Calu3 (cell line): ENCODE data around the gene NDUFS5. TPM values are rescaled to one million over a fixed set of nuclear protein-coding genes. Genes with fewer than 3 reads are reported as not detected.
A peak's percentile ranks its signal among the peaks of the same experiment; 100 is the strongest.

Experiments used
- BruUV-seq: library from RNA; stranded (reverse); fragments of 400-500 nt; replicated peaks from 2 replicates; lab custom pipeline; 2021; lab: Mats Ljungman, UMichigan
- CTCF ChIA-PET: fragments of 300-600 bp; sonication (Branson Sonifier 250); formaldehyde crosslinking; loops from one replicate; lab custom pipeline; 2022; ENCODE audit warnings: antibody characterized with exemption; lab: Charles Lee
- DNase-seq: peaks from one replicate; pipeline ENCODE4 v3.0.0; 2022
- H3K27ac Mint-ChIP-seq: one replicate; pipeline ENCODE4 v1.8.0; 2022; ENCODE audit warnings: mixed read lengths; ENCODE audit not compliant: unreplicated experiment
- H3K27me3 Mint-ChIP-seq: one replicate; pipeline ENCODE4 v1.8.0; 2022; ENCODE audit warnings: mixed read lengths; ENCODE audit not compliant: unreplicated experiment
- H3K36me3 Mint-ChIP-seq: one replicate; pipeline ENCODE4 v1.8.0; 2022; ENCODE audit warnings: mild to moderate bottlenecking, moderate library complexity, mixed read lengths; ENCODE audit not compliant: insufficient read depth, unreplicated experiment
- H3K4me1 Mint-ChIP-seq: one replicate; pipeline ENCODE4 v1.8.0; 2022; ENCODE audit warnings: mild to moderate bottlenecking, low read depth, mixed read lengths; ENCODE audit not compliant: unreplicated experiment
- H3K4me3 Mint-ChIP-seq: one replicate; pipeline ENCODE4 v1.8.0; 2022; ENCODE audit warnings: mild to moderate bottlenecking, low read depth, moderate library complexity, mixed read lengths; ENCODE audit not compliant: unreplicated experiment
- H3K9me3 Mint-ChIP-seq: one replicate; pipeline ENCODE4 v1.8.0; 2022; ENCODE audit warnings: low read depth, mixed read lengths; ENCODE audit not compliant: unreplicated experiment
- intact Hi-C: fragments of 100-400 bp; cut with micrococcal nuclease; formaldehyde crosslinking; loops from one replicate; pipeline ENCODE4 v1.10.0; 2022; ENCODE audit not compliant: unreplicated experiment
- total RNA-seq: library from RNA; stranded (reverse); gene quantifications from 2 replicates; pipeline ENCODE4 v1.2.3, GENCODE V29; 2022
- TF ChIP-seq, protein P1 (sequence below): fragments of 200-600 bp; IDR thresholded peaks from one replicate; pipeline ENCODE4 v1.8.0; 2022; ENCODE audit warnings: antibody characterized with exemption; ENCODE audit not compliant: unreplicated experiment

The NDUFS5 gene
- total RNA-seq, 1 experiment from 2014 or later: 170 TPM

DNA sequence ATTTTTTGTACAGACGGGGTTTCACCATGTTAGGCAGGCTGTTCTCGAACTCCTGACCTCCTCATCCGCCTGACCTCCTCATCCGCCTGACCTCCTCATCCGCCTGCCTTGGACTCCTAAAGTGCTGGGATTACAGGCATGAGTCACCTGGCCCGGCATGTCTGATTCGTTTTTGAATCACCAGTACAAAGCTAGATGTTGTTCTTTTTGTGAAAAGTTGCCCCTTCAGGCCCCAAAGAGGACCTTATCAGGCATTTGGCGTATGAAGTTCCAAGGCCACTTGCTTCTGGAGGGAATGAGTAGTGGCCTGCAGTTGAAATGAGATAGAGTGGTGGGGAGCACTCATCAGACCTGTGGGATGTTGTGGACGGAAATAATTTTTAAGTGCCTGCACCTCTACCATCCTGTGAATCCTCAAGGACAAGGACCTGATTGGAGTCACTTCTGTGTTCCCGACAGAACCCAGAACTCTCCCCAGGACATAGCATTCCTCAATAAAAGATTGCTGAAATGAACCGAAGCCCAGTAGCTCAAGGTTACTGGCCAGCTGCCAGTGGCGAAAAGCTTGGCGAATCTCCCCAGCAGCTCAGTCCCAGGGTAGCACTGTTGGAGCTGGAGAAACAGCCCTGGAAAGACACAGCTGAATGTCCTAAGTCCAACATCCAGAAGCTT is 50.1 kb downstream of the NDUFS5 start:
- CTCF ChIA-PET: no interaction called here
- DNase-seq: no peak
- H3K27me3 Mint-ChIP-seq: peaks cover 25% of the 10 kb centered on the region
- no TSS peak for BruUV-seq
- no peak overlapping the region for H3K4me3 Mint-ChIP-seq
- no peaks in the 10 kb centered on the region for H3K4me1 Mint-ChIP-seq
- H3K36me3 Mint-ChIP-seq: peaks cover 6% of the 10 kb centered on the region
- TF ChIP-seq, protein P1, sequence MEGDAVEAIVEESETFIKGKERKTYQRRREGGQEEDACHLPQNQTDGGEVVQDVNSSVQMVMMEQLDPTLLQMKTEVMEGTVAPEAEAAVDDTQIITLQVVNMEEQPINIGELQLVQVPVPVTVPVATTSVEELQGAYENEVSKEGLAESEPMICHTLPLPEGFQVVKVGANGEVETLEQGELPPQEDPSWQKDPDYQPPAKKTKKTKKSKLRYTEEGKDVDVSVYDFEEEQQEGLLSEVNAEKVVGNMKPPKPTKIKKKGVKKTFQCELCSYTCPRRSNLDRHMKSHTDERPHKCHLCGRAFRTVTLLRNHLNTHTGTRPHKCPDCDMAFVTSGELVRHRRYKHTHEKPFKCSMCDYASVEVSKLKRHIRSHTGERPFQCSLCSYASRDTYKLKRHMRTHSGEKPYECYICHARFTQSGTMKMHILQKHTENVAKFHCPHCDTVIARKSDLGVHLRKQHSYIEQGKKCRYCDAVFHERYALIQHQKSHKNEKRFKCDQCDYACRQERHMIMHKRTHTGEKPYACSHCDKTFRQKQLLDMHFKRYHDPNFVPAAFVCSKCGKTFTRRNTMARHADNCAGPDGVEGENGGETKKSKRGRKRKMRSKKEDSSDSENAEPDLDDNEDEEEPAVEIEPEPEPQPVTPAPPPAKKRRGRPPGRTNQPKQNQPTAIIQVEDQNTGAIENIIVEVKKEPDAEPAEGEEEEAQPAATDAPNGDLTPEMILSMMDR: no peak
- intact Hi-C loops: no loop called here
- H3K27ac Mint-ChIP-seq: no peak overlapping the region
- no peaks in the 10 kb centered on the region for H3K9me3 Mint-ChIP-seq

- no peak overlapping the region for H3K27ac Mint-ChIP-seq
- TF ChIP-seq, protein P1: no peak
- intact Hi-C loops: no loop called here
- H3K9me3 Mint-ChIP-seq: no peaks in the 10 kb centered on the region
- BruUV-seq: no TSS peak
- H3K36me3 Mint-ChIP-seq: peaks cover 6% of the 10 kb centered on the region
- H3K27me3 Mint-ChIP-seq: peaks cover 29% of the 10 kb centered on the region
- no peak overlapping the region for H3K4me3 Mint-ChIP-seq
- DNase-seq: no peak
- no peaks in the 10 kb centered on the region for H3K4me1 Mint-ChIP-seq
- CTCF ChIA-PET: no interaction called here
Observed at GRCh38 chr1:39076799-39077148, 50.6 kb downstream of the NDUFS5 start.

GRCh38 chr1:39080269-39080826 is 54.2 kb downstream of the NDUFS5 start:
- BruUV-seq: no TSS peak
- H3K9me3 Mint-ChIP-seq: no peaks in the 10 kb centered on the region
- CTCF ChIA-PET: no interaction called here
- DNase-seq: no peak
- TF ChIP-seq, protein P1: no peak
- peaks cover 6% of the 10 kb centered on the region for H3K36me3 Mint-ChIP-seq
- intact Hi-C loops: no loop called here
- H3K27ac Mint-ChIP-seq: no peak overlapping the region
- peaks cover 65% of the 10 kb centered on the region for H3K27me3 Mint-ChIP-seq
- H3K4me3 Mint-ChIP-seq: peak overlapping the region; percentile 67
- H3K4me1 Mint-ChIP-seq: no peaks in the 10 kb centered on the region

DNA sequence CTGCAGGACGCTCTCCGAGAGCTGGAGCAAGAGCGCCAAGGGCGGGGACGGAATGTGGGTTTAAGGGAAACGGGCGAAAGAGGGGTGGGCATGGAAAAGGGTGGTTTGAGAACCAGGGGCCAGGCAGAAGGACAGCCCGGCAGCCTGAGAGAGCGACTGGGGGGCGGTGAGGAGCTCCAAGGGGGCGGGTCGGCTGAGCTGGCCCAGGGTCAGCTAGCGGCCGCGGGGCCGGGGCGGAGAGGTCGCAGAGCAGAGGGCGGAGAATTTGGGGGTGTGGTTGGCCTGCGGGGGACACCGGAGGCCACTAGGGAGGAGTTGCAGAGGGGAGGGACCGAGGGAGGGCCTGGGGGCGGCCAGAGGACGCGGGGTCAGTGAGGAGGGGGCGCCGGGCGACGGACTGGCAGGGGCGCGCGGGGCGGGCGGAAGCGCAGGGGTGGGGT is 54.7 kb downstream of the NDUFS5 start:
- H3K27me3 Mint-ChIP-seq: peaks cover 70% of the 10 kb centered on the region
- peak overlapping the region; percentile 67 for H3K4me3 Mint-ChIP-seq
- CTCF ChIA-PET: no interaction called here
- no peaks in the 10 kb centered on the region for H3K9me3 Mint-ChIP-seq
- DNase-seq: no peak
- peaks cover 6% of the 10 kb centered on the region for H3K36me3 Mint-ChIP-seq
- TF ChIP-seq, protein P1: no peak
- no peaks in the 10 kb centered on the region for H3K4me1 Mint-ChIP-seq
- no peak overlapping the region for H3K27ac Mint-ChIP-seq
- intact Hi-C loops: no loop called here
- no TSS peak for BruUV-seq
